Measurements from ENCODE around the gene CDH12.
"Not testable (repeated sequence)": the region's sequence is repeated elsewhere in the genome, so short reads cannot be mapped to it uniquely, and the experiment has no call there.

The CDH12 gene

DNA sequence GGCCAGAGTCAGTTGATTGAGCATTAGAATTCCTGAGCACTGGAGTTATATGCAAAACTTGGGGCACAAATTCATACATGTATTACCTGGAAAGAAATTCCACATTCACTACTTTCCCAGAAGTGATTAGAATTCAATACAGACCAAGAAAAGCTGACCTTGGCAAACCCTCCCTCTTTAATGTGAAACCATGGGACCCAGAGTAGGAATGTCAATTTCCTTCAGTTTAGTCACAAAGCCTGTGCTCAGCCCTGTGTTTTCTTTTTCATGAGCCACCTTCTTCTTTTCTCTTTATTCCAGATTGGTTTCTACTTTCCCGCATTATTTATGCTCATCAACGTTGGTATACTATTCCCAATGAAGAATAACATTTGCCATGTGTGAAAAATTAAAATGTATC is 420.2 kb downstream of the CDH12 start:
- no peak for DNase-seq (ENCODE audit: low read depth in 3 of 3)

GRCh38 chr5:22431840-22432239 is 421.3 kb downstream of the CDH12 start:
- no peak for DNase-seq (ENCODE audit: low read depth in 3 of 3)

DNA sequence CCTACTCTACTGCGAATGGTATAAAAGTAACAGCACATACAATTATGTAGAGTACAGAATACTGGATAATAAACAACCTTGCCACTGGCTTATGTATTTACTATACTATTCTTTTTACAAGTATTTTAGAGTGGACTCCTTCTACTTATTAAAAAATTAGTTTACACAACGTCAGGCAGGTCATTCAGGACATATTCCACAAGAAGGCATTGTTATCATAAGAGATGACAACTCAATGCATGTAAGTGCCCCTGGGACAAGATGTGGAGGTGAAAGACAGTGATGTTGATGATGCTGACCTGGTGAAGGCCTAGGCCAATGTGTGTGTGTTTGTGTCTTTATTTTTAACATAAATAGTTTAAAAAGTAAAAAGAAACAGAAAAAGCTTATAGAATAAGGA is 421.7 kb downstream of the CDH12 start:
- no peak for DNase-seq (ENCODE audit: low read depth in 3 of 3)

- DNase-seq (ENCODE audit: low read depth in 3 of 3): no peak
Observed at GRCh38 chr5:22411554-22412349, 441.4 kb downstream of the CDH12 start.

GRCh38 chr5:22391956-22392355 is 461.2 kb downstream of the CDH12 start:
- no peak for DNase-seq (ENCODE audit: low read depth in 3 of 3)

DNA sequence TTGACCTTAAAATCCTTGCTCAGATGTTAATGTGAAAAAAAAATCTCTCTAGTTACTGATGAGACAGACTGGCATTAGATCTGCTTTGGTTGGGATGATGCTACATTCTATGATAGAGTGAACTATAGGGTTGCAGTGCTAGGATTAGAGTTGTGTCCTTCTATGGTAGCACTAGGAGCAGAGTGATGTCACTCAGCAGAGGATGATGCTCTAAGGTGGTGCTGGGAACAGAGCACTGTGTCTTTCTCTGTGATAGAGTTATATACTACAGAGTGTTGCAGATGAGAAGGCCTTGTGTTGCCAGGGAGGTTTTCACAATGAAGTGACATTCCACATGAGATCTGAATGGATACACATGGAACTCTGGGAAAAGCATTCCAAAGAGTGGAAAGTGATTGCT is 462.3 kb downstream of the CDH12 start:
- DNase-seq (ENCODE audit: low read depth in 3 of 3): no peak

GRCh38 chr5:22372826-22373660 is 480.1 kb downstream of the CDH12 start:
- no peak for DNase-seq (ENCODE audit: low read depth in 3 of 3)

DNA sequence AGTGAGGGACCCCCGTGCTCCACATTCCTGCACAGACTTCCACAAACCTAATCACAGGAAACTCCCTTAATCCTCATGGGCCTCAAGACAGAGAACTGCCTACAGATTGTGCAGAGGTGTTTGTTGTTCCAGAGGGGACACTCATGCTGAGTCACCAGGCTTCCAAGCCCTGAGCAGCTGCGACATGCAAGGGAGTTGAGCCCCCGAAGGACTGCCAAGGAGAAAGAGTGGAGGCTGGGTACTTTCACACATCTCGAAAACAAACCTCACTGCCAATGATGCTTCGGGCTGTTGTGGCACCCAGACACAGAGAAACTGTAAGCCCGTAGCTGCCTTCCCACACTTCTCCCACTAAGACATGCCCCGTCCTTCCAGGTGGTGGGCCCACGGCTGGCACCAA is 480.8 kb downstream of the CDH12 start:
- DNase-seq (ENCODE audit: low read depth in 3 of 3): no peak

DNA sequence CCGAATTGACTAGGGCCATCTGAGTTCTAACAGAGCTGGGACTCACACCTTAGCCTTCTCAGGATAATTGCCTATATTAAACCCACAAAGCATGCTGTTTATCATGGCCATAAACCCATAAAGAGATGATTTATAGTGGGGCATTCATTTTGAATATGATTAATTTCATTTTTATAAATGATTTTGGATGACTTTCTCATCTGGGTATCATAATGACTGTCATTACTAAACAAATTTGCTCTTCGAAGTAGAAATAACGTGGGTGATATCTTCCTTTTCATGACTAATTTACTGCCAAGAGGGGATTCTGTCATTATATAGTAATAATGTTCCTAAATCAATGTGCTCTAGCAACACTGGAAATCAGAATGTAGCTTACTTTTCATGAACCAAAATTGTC is 498.2 kb downstream of the CDH12 start:
- no peak for DNase-seq (ENCODE audit: low read depth in 3 of 3)

DNA sequence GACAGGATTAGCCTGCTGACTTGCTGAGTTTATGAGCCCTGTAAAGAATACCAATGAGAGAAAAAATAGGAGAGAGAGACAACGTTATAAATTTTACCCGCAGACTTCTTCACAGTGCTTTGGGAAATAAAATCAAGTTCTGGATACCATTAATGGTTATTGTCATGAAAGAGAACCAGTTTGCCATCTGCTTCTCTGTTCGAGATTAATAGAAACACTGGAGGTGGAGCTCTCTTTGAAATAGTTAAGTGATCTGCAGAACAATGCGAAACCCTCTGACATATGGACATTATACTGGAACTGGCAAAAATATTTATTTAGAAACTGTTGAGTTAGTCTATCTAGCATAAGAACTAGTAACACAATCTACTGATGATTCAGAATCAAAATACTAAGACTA is 500.7 kb downstream of the CDH12 start:
- no peak for DNase-seq (ENCODE audit: low read depth in 3 of 3)

DNA sequence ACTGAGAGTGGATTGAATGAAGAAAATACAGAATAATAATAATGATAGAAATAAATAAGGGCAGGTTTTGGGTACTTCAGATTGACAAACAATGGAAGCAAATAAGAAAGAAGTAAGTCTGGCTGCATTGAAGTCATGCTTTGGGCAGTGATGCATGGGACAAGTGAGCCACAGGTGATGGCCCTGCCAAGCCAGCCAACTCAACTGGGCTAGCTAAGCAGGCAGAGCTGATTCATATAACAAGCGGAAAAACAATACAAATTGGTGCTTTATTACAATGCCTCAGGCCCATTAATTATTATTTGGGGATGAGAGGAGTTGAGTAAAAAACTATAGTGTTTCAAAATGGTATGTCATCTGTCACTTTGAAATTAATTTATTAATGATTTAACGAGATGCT is 502.0 kb downstream of the CDH12 start:
- DNase-seq (ENCODE audit: low read depth in 3 of 3): no peak

DNA sequence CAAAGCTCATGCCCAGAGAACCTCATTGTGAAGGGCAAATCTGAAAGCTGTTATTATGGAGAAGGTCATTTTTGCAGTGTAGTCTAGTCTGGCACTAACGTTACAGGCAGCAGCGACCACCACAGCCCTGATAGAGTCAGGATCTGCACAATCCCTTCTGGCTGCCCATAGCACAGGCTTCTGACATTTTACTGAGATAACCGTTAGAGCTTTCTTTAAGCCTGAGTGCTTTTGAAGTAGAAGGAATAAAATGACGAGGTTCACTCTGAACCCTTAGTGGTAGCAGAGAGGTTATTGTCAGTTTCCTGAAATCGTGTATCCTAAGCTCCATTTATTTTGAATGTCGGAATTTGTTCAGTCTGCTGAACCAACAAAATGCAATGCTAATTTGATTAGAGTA is 505.1 kb downstream of the CDH12 start:
- DNase-seq (ENCODE audit: low read depth in 3 of 3): no peak

GRCh38 chr5:22344000-22344399 is 509.1 kb downstream of the CDH12 start:
- no peak for DNase-seq (ENCODE audit: low read depth in 3 of 3)

GRCh38 chr5:22341406-22341805 is 511.7 kb downstream of the CDH12 start:
- no peak for DNase-seq (ENCODE audit: low read depth in 3 of 3)

DNA sequence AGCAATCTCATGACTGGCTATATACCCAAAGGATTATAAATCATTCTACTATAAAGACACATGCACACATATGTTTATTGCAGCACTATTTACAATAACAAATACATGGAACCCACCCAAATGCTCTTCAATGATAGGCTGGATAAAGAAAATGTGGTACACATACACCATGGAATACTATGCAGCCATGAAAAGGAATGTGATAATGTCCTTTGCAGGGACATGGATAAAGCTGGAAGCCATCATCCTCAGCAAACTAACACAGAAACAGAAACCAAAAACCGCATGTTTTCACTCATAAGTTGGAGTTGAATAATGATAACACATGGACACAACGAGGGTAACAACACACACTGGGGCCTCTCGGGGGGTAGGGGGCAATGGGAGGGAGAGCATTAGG is 520.2 kb downstream of the CDH12 start:
- DNase-seq (ENCODE audit: low read depth in 3 of 3): not testable (repeated sequence)

DNA sequence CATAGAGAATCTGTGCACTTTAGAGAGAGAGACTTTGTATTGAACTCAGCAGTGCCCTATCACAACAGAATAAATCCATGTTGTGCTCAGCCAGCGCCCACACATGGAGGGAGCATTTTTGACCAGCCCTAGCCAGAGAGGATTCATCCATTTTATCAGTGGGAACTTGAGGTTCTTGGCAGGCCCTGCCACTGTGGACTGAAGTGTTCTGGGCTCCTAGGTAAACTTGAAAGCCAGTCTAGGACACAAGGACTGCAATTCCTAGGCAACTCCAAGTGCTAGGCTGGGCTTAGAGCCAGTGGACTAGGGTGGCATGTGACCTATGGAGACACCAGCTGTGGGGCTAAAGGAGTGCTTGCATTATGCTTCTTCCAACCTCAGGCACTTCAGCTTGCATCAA is 523.5 kb downstream of the CDH12 start:
- no peak for DNase-seq (ENCODE audit: low read depth in 3 of 3)

DNA sequence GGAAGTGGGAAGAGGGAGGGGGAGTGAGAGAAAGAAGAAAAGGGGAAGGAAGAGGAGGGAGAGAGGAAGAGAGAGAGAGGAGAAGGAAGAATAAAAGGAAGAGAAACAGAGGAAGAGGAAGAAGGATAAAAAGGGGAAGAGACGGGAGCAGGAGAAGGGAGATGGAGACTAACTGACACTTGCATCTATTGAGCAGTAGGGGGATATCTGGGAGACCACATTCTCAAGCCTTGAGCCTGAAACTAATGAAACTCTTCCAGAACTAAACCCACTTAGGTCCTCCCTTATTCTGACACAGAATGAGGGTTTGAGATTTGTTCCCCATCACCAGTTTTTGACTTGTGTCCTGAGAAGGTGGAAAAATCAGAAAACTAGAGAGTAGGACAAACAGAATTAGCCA is 533.3 kb downstream of the CDH12 start:
- no peak for DNase-seq (ENCODE audit: low read depth in 3 of 3)

DNA sequence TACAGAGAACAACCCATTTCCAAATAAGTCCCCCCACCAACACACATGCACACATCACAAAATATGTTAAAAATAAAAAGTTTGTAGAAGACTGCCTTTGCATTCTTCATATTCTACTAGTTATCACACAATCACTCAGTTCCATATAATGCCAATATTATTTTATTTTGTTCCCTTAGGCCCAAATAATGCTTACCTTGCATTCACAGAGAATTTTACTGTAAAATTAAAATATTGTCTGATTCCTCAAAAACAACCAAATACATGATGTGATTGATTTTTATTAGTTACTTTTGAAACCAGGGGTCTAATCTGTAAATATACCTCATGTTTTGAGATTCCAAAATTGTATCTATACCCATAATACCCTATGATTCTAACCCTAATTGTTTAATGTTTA is 536.9 kb downstream of the CDH12 start:
- no peak for DNase-seq (ENCODE audit: low read depth in 3 of 3)

- DNase-seq (ENCODE audit: low read depth in 3 of 3): not testable (repeated sequence)
Observed at GRCh38 chr5:22315052-22315451, 538.1 kb downstream of the CDH12 start.

GRCh38 chr5:22314548-22314947 is 538.6 kb downstream of the CDH12 start:
- no peak for DNase-seq (ENCODE audit: low read depth in 3 of 3)

- DNase-seq (ENCODE audit: low read depth in 3 of 3): no peak
Observed at GRCh38 chr5:22306011-22306410, 547.1 kb downstream of the CDH12 start.

- DNase-seq (ENCODE audit: low read depth in 3 of 3): no peak
Observed at GRCh38 chr5:22295832-22296231, 557.3 kb downstream of the CDH12 start.

GRCh38 chr5:22293147-22293546 is 560.0 kb downstream of the CDH12 start:
- no peak for DNase-seq (ENCODE audit: low read depth in 3 of 3)

All from stimulated activated CD4-positive, alpha-beta T cell treated with anti-CD3 and anti-CD28 coated beads, TNF-alpha, amount 100 ng/mL, for 24 hours (primary cell).